ENCODE measurements around the gene GXYLT2. TPM values are rescaled to one million over a fixed set of nuclear protein-coding genes. Genes with fewer than 3 reads are reported as not detected.

The GXYLT2 gene
- total and polyA plus RNA-seq, 2 experiments from 2014 or later, result 2.0 to 5.8 TPM

GRCh38 chr3:72961752-72962151 is 73.9 kb downstream of the GXYLT2 start:
- Mint-ChIP-seq H3K27ac (no peak overlapping the region), H3K4me3 (no peak overlapping the region), H3K36me3 (ENCODE audit: low read depth) (no peaks in the 10 kb centered on the region), H3K27me3 (ENCODE audit: insufficient read depth, low read depth, poor library complexity) (peaks cover 2% of the 10 kb centered on the region), H3K4me1 (peaks cover 6% of the 10 kb centered on the region; the same call in 2 of the 3 replicates), H3K9me3 (no peaks in the 10 kb centered on the region)
- Histone ChIP-seq H3K27me3 (ENCODE audit: insufficient read depth) (no peaks in the 10 kb centered on the region), H3K36me3 (ENCODE audit: insufficient read depth) (no peaks in the 10 kb centered on the region), H3K27ac (ENCODE audit: low read depth) (no peak overlapping the region), H3K4me3 (no peak overlapping the region), H3F3A (replicated peaks; ENCODE audit: low read depth) (no peaks in the 10 kb centered on the region), H2AFZ (no peak overlapping the region), H3K9me2 (ENCODE audit: insufficient read depth) (no peaks in the 10 kb centered on the region), H3K4me1 (ENCODE audit: insufficient read depth) (no peaks in the 10 kb centered on the region), H3K79me2 (replicated peaks; ENCODE audit: insufficient read depth) (no peaks in the 10 kb centered on the region), H4K20me1 (replicated peaks; ENCODE audit: insufficient read depth) (no peaks in the 10 kb centered on the region), H3K4me2 (no peak overlapping the region)
- no peak for ATAC-seq
- DNase-seq (ENCODE audit: low spot score), result no peak
- TF ChIP-seq CREB1 (CRISPR knock-in tag; IDR thresholded peaks at IDR 0.05; ENCODE audit: low read depth) (no peak), POLR2AphosphoS5 (IDR thresholded peaks at IDR 0.05; ENCODE audit: low read depth) (no peak), NANOG (IDR thresholded peaks at IDR 0.05; ENCODE audit: borderline replicate concordance) (no peak), REST (IDR thresholded peaks at IDR 0.05; ENCODE audit: unreplicated experiment) (no peak), EZH2phosphoT487 (IDR thresholded peaks at IDR 0.05; ENCODE audit: unreplicated experiment) (no peak), EZH2 (IDR thresholded peaks at IDR 0.05; ENCODE audit: low read depth, unreplicated experiment) (no peak), JUNB (IDR thresholded peaks at IDR 0.05; ENCODE audit: unreplicated experiment) (no peak), STAT1 (IDR thresholded peaks at IDR 0.05; ENCODE audit: unreplicated experiment) (no peak), ZNF331 (CRISPR knock-in tag; IDR thresholded peaks at IDR 0.05; ENCODE audit: low read depth) (no peak), ETS1 (IDR thresholded peaks at IDR 0.05) (no peak), ZNF462 (CRISPR knock-in tag; IDR thresholded peaks at IDR 0.05) (no peak), ZNF114 (CRISPR knock-in tag; IDR thresholded peaks at IDR 0.05) (no peak)
- TF ChIP-seq, protein P1, sequence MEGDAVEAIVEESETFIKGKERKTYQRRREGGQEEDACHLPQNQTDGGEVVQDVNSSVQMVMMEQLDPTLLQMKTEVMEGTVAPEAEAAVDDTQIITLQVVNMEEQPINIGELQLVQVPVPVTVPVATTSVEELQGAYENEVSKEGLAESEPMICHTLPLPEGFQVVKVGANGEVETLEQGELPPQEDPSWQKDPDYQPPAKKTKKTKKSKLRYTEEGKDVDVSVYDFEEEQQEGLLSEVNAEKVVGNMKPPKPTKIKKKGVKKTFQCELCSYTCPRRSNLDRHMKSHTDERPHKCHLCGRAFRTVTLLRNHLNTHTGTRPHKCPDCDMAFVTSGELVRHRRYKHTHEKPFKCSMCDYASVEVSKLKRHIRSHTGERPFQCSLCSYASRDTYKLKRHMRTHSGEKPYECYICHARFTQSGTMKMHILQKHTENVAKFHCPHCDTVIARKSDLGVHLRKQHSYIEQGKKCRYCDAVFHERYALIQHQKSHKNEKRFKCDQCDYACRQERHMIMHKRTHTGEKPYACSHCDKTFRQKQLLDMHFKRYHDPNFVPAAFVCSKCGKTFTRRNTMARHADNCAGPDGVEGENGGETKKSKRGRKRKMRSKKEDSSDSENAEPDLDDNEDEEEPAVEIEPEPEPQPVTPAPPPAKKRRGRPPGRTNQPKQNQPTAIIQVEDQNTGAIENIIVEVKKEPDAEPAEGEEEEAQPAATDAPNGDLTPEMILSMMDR (conservative IDR thresholded peaks at IDR 0.05; ENCODE audit: low read depth in 2 of 2), result no peak

Data from GM23338 (cell line).